ENCODE measurements around the gene NAALADL2.

Gene NAALADL2

DNA sequence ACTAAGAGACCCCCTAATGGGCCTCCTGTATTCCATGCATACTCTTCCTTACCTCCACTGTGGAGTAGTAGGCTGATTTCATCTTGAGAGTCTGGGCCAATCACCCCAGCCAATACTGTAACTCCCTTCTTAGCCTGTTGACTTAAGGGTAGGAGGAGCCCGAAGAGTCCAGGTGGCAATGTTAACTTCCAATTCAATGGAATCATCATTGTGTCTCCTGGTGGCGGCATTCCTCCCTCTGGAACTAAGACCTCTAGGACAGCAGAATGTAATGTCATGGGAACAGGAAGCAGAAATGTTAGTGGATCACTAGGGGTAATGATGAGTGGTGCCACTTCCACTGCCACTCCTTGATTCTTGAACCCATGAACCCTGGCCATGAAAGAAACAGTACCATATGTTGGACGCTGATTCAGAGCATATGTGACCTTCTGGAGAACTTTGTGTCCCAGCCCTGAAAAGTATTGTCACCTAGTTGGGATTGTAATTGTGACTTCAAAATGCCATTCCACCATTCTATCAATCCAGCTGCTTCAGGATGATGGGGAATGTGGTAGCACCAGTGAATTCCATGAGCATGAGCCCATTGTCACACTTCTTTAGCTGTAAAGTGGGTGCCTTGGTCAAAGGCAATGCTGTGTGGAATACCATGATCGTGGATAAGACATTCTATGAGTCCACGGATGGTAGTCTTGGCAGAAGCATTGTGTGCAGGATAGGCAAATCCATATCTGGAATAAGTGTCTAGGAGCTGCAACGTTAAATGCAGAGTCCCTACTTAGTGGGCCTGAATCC is 24.9 kb downstream of the NAALADL2 start:
- no peak overlapping the region for H3K4me3 ChIP-seq (ENCODE audit: low read depth, low read length)
- DNase-seq (ENCODE audit: low read depth) = no peak
- no peak for TF ChIP-seq CTCF (conservative IDR thresholded peaks at IDR 0.05; ENCODE audit: low read depth, low read length)

DNA sequence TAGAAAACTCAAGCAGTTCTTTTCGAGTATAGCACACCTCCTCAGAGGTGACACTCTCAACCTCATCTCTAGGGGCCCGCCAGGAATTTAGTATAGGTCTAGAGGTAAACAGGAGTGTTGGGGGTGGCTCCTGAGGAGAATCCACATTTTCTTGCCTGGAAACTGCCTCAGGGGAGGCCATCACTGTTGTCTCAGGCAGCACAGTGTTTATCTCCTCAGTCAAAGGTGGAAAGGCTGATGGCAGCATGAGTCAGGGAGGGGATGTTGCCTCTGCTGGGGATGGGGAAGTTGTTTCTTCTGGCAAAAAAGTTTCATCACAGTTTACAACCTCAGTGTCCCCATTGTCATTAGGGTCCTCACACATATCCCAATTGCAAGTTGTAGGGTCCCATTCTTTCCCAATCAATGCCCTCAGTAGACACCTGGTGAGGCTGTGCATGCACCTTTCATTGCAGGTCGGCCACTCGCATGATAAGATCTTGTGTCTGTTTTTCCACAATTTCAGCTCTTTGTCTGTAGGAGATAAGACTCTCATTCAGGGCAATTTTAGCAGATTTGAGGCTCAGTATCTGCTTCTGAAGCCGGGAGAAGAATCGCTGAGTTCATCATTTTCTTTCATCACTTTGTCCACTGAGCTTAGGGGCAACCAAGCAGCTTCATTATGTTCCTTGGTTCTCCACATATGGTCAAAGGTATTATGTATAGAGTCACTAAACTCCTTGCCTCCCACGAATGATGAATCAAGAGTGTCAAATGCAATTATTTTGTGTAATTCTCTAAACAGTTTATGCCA is 25.8 kb downstream of the NAALADL2 start:
- no peak for DNase-seq (ENCODE audit: low read depth)
- TF ChIP-seq CTCF (conservative IDR thresholded peaks at IDR 0.05; ENCODE audit: low read depth, low read length) = no peak
- H3K4me3 ChIP-seq (ENCODE audit: low read depth, low read length) = no peak overlapping the region

DNA sequence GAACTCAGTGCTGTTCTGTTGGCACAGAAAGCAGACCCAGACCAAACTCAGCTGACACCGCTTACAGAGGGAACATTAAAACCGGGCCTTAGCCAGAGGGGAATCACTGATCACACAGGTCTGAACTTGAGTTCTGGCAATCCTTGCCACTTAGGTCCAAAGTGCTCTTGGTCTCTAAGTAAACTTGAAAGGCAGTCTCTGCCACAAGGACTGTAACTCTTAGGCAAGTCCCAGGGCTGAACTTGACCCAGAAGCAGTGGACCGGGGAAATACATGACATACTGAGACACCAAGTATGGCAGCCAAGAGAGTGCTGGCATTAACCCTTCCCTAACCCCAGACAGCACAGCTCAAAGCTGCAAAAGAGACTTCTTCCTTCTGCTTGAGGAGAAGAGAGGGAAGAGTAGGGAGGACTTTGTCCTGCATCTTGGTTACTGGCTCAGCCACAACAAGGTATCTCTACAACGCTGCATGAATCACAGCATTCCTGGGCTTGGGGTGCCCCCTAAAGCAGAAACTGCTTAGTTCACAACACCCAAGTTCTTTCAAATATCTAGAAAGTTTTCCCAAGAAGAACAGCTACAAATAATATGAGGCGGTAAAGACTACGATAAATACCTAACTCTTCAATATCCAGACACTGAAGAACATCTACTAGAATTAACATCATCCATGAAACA is 32.5 kb downstream of the NAALADL2 start:
- peak; percentile 39 for DNase-seq (ENCODE audit: low read depth)
- TF ChIP-seq CTCF (conservative IDR thresholded peaks at IDR 0.05; ENCODE audit: low read depth, low read length) = peak; percentile 39
- no peak overlapping the region for H3K4me3 ChIP-seq (ENCODE audit: low read depth, low read length)

DNA sequence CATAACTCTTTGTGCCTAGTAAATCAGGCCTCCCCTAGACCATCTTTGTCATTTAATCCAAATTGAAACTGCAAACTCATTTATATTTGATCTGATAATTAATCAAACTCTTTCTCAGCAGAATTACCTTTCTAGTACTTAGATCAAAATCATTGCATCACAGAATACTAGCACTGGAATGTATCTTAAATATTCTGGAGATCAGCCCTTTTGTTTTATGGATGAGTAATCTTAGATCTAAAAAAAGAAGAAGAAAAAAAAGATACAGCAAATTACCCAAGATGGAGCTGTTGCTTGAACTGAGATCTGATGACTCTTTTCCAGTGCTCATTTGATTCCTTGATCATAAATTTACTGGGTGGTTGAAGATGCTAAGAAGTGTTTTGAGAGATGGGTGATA is 47.9 kb downstream of the NAALADL2 start:
- no peak overlapping the region for H3K4me3 ChIP-seq (ENCODE audit: low read depth, low read length)
- peak; percentile 42 for DNase-seq (ENCODE audit: low read depth)
- TF ChIP-seq CTCF (conservative IDR thresholded peaks at IDR 0.05; ENCODE audit: low read depth, low read length) = no peak

DNA sequence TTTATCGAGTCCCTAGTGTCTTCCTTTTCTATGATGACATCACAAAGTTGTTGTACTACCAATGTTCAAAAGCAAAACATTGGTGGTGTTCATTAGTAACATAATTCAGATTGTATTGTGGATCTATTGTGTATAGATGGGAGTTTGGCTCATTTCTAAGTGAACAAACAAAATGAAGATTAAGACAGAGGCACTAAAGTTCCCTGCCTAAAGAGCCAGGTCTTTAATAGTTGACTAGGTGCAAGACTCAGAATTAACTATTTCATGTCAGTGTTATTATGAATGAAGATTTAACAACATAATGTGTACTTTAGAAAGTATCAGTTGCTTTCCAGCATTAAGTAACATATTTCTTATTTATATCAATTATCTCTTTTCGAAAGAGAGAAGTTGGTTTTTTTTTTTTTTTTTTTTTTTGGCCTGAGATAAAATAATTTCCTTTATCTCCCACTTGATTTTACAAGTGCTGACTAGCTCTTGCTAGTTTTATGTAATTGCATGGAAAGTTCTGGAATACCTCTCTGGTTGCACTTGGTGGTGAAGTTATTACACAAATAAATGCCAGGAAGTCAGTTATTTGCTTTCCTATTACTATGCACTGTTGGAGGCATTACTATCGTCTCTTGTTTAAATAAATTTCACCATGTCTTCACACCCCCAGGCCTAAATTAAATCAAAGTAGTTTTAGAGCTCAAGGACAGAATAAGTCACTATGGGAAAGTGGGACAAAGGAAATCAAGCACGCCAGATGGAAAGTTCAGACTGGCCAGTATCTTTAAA is 48.7 kb downstream of the NAALADL2 start:
- H3K4me3 ChIP-seq (ENCODE audit: low read depth, low read length) = no peak overlapping the region
- TF ChIP-seq CTCF (conservative IDR thresholded peaks at IDR 0.05; ENCODE audit: low read depth, low read length) = no peak
- peak; percentile 17 for DNase-seq (ENCODE audit: low read depth)

DNA sequence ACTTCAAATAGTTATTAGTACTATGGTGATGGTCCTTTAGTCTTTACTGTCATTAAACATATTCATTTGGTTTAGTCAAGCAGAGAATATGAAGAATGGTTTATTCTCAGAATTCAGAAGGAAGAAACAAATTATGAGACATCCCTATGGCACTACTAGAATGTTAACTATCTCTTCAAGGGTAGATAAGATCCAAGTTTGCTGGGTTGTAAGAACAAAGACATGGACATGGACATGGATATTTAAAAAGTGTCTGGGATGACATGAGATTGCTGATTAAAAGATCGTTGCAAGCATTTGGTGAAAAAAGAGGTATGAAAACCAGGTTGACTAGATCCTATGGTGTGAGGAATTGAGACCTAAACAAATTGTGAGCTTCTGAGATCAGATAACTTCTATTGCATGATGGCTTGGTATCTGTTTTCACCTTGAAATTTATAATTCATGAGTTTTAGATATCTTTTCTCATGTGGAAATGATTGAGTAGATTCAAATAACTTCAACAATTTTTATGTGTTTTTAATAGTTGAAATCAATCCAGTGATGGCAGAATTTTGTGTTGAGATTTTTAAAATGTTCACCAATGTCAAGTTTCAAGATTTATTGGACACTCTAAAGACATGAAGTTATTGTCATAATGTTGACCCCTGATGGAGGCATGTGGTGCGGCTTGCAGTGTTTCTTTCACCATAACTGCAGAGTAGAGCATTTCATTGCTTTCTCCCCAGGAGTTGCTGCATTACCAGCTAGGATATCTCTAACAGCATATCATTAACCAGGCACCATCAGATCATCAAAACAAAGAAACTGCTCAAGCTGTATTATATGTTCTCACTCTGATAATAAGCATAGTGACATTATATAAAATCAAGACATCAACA is 72.6 kb downstream of the NAALADL2 start:
- TF ChIP-seq CTCF (conservative IDR thresholded peaks at IDR 0.05; ENCODE audit: low read depth, low read length) = no peak
- H3K4me3 ChIP-seq (ENCODE audit: low read depth, low read length) = no peak overlapping the region
- peak; percentile 48 for DNase-seq (ENCODE audit: low read depth)

Data from choroid plexus epithelial cell (primary cell).